ENCODE measurements around the gene HSDL1.

DNA sequence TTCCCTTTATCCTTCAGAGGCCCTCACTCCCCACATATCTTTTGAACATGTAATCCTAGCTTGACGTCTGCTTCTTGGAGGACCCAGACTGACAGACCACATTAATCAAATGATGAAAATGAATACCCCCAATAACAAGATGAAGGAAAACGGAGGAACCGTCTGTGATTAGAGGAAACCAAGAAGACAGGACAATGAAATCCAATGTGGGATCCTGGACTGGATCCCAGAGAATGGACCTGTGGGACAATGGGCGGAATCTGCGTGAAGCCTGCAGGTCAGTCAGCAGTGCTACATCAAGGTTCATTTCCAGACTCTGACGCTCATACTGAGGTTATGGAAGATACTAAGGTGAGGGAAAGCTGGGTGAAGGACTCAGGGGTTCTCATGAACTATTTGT lies 64.2 kb downstream of the HSDL1 start:
- TF ChIP-seq POLR2A (IDR thresholded peaks at IDR 0.05) = no peak
- TF ChIP-seq POLR2AphosphoS5 (IDR thresholded peaks at IDR 0.05) = no peak
